GM21447 (cell line): Measurements from ENCODE around the gene LRIG3.
A peak's percentile ranks its signal among the peaks of the same experiment; 100 is the strongest.

Source experiments
- ATAC-seq: cut with Tn5 transposase; IDR thresholded peaks from one replicate; pipeline ENCODE4 v1.9.1; 2021; ENCODE audit not compliant: unreplicated experiment

LRIG3 gene

GRCh38 chr12:58932806-58933681 is 12.7 kb upstream of the LRIG3 start:
- no peak for ATAC-seq

- ATAC-seq = no peak
Observed at GRCh38 chr12:58931518-58931917, 11.2 kb upstream of the LRIG3 start.

GRCh38 chr12:58930770-58931324 is 10.5 kb upstream of the LRIG3 start:
- no peak for ATAC-seq

- ATAC-seq = no peak
Observed at GRCh38 chr12:58927120-58927519, 6.8 kb upstream of the LRIG3 start.

- no peak for ATAC-seq
Observed at GRCh38 chr12:58926586-58926985, 6.3 kb upstream of the LRIG3 start.

- ATAC-seq = no peak
Observed at GRCh38 chr12:58925751-58926150, 5.4 kb upstream of the LRIG3 start.

GRCh38 chr12:58925111-58925611 is 4.9 kb upstream of the LRIG3 start:
- ATAC-seq = no peak

GRCh38 chr12:58924652-58925051 is 4.3 kb upstream of the LRIG3 start:
- no peak for ATAC-seq

- ATAC-seq = no peak
Observed at GRCh38 chr12:58923781-58924180, 3.5 kb upstream of the LRIG3 start.

GRCh38 chr12:58922849-58923248 is 2.5 kb upstream of the LRIG3 start:
- no peak for ATAC-seq

GRCh38 chr12:58920961-58921861 is 907 bp upstream of the LRIG3 start:
- ATAC-seq = no peak

- peak; percentile 48 for ATAC-seq
Observed at GRCh38 chr12:58919231-58920101, 838 bp downstream of the LRIG3 start.

- no peak for ATAC-seq
Observed at GRCh38 chr12:58918469-58918844, 1.8 kb downstream of the LRIG3 start.

- no peak for ATAC-seq
Observed at GRCh38 chr12:58917699-58918468, 2.4 kb downstream of the LRIG3 start.

GRCh38 chr12:58916921-58917511 is 3.3 kb downstream of the LRIG3 start:
- ATAC-seq = no peak

- ATAC-seq = no peak
Observed at GRCh38 chr12:58916161-58916621, 4.1 kb downstream of the LRIG3 start.

GRCh38 chr12:58915634-58916033 is 4.7 kb downstream of the LRIG3 start:
- ATAC-seq = no peak

- ATAC-seq = no peak
Observed at GRCh38 chr12:58915037-58915436, 5.3 kb downstream of the LRIG3 start.

GRCh38 chr12:58914457-58914856 is 5.8 kb downstream of the LRIG3 start:
- no peak for ATAC-seq
